Heart left ventricle (tissue), 16 donors: Measurements from ENCODE around the gene GAMT. TPM values are rescaled to one million over a fixed set of nuclear protein-coding genes. Genes with fewer than 3 reads are reported as not detected.

ENCODE experiments used
- ATAC-seq, 4 donors: fragments of 200-7000 bp; cut with Tn5 transposase; one replicate each; pipeline ENCODE4 v1.9.1; 2020 to 2022; ENCODE audit warnings: moderate library complexity in 4 of 4, mild to moderate bottlenecking in 3 of 4, moderate number of reproducible peaks in 1 of 4
- DNase-seq, 5 donors: peaks; one replicate each; pipeline ENCODE4 v3.0.0-alpha.2; 2020
- H3K27ac ChIP-seq, 12 donors: fragments of 200-600 bp; sonication (generic) in 4 of 12; one replicate each; pipeline versions ENCODE4 v1.5.0 to v1.8.0; 2016 to 2022; ENCODE audit warnings: mild to moderate bottlenecking in 2 of 12
- H3K27me3 ChIP-seq, 9 donors: fragments of 200-600 bp; sonication (generic) in 2 of 9; one replicate each; pipeline versions ENCODE4 v1.5.1 to v1.8.0; 2016 to 2022; ENCODE audit warnings: mild to moderate bottlenecking in 3 of 9
- H3K36me3 ChIP-seq, 9 donors: fragments of 200-600 bp; sonication (generic) in 2 of 9; one replicate each; pipeline versions ENCODE4 v1.5.0 to v1.8.0; 2018 to 2022; ENCODE audit warnings: mild to moderate bottlenecking in 2 of 9
- H3K4me1 ChIP-seq, 12 donors: fragments of 200-600 bp; sonication (generic) in 4 of 12; one replicate each; pipeline versions ENCODE4 v1.5.0 to v1.8.0; 2016 to 2022; ENCODE audit warnings: mild to moderate bottlenecking in 3 of 12
- H3K4me3 ChIP-seq, 12 donors: fragments of 200-600 bp; sonication (generic) in 4 of 12; one replicate each; pipeline versions ENCODE4 v1.5.0 to v1.8.0; 2017 to 2022; ENCODE audit warnings: mild to moderate bottlenecking in 9 of 12, moderate library complexity in 4 of 12
- H3K9me3 ChIP-seq, 12 donors: fragments of 200-600 bp; sonication (generic) in 4 of 12; one replicate each; pipeline versions ENCODE4 v1.5.0 to v1.8.0; 2016 to 2022; ENCODE audit warnings: mild to moderate bottlenecking in 1 of 12
- POLR2A ChIP-seq, 2 donors: fragments of 450-650 bp; IDR thresholded peaks; one replicate each; pipeline ENCODE4 v1.6.1; 2017; ENCODE audit warnings: antibody characterized with exemption in 2 of 2, mild to moderate bottlenecking in 2 of 2, moderate library complexity in 2 of 2
- WGBS, 4 donors: extraction: QIAGEN DNeasy Blood & Tissue Kit in 2 of 4; methylation state at CpG; one replicate each; pipeline versions ENCODE4 v1.1.5 to v1.1.7; 2013 to 2018; 5-methylcytosine and 5-hydroxymethylcytosine counted together
- intact Hi-C, 10 donors: fragments of 100-400 bp; cut with DNase I; formaldehyde crosslinking; loops; one replicate each; pipeline versions ENCODE4 v1.11.1 to v1.14.2; 2022
- polyA plus RNA-seq, 2 donors: library from polyadenylated mRNA; stranded (reverse); fragments of 200-250 nt; gene quantifications; one replicate each; pipeline ENCODE4 v1.2.3, GENCODE V29; 2013
- total RNA-seq, 9 donors: library from RNA; depleted of rRNA in 2 of 9; stranded (reverse); fragments of >200 nt in 2 of 9; fragmentation: NEBNext Ultra II Directional in 3 of 9; extraction: Animal tissue kit (Norgen Biotek cat#: 25700) in 3 of 9; gene quantifications; one replicate each; pipeline versions ENCODE4 v1.1.0 to v1.2.4, GENCODE V29; 2016 to 2023
- TF ChIP-seq, protein P1 (sequence below), 12 donors: fragments of 200-600 bp; sonication (generic) in 4 of 12; IDR thresholded peaks; one replicate each; pipeline versions ENCODE4 v1.5.0 to v1.8.0; 2018 to 2022; ENCODE audit warnings: antibody characterized with exemption in 12 of 12, mild to moderate bottlenecking in 5 of 12
- donor health status: ischemic (EF 13 %, LVEDD 7.1; RV severe dilation, severe dysfunction).
- donor health status: healthy with polysubstance abuse.
- donor health status: DM: no; HTN: yes; CAD: no.
- donor health status: DM: no; HTN: no; CAD: no.
- donor health status: ischemic (EF 25% LVEDD 6.9; RV normal size, moderate dysfunction).
- donor health status: ischemic (EF 25% LVEDD 5.7; RV mildly dilated, moderate dysfunction).
- donor health status: healthy.
- donor health status: DM: yes; HTN: yes; CAD: no.
- donor health status: ischemic (EF 35%, LVEDD 5.7; RV mildly dilated, moderate dysfunction).
- donor health status: nonischemic (EF 11% LVEDD 7.7; RV severe dilation, severe dysfunction).
- donor health status: DM: yes; HTN: yes; CAD: no.
- donor health status: PGD.
- donor health status: ischemic (EF 29% LVEDD 5.4; RV normal size, mild dysfunction).
- donor health status: nonischemic (EF 23%, LVEDD 6.1; RV moderate dilation, normal function).

Gene GAMT
- total and polyA plus RNA-seq, 11 donors = 21.9 to 180 (median 62.5) TPM

GRCh38 chr19:1357531-1358109, 43.7 kb downstream of the GAMT start:
- Histone ChIP-seq H3K4me3 (no peak overlapping the region), H3K36me3 (peaks cover 0 to 54% (median 40%) of the 10 kb centered on the region in 9 donors), H3K9me3 (no peaks in the 10 kb centered on the region), H3K27ac (no peak overlapping the region), H3K4me1 (peaks cover 5 to 49% (median 32%) of the 10 kb centered on the region in 12 donors), H3K27me3 (no peaks in the 10 kb centered on the region)
- intact Hi-C loops = loop anchor here in 4 of 10 donors (5.0 to 10.0 kb wide), 3 partner anchors 73 to 83 kb away; partner anchors contain the start of genes FAM174C (in 3 of the 4) and EFNA2 (in 1 of the 4)
- ATAC-seq (no peak), DNase-seq (peak in 1 of 5 donors; percentile 3)
- WGBS, 4 donors = 88 to 94% (median 91%) methylated on average over 24 of the region's 24 CpGs
- TF ChIP-seq, protein P1, sequence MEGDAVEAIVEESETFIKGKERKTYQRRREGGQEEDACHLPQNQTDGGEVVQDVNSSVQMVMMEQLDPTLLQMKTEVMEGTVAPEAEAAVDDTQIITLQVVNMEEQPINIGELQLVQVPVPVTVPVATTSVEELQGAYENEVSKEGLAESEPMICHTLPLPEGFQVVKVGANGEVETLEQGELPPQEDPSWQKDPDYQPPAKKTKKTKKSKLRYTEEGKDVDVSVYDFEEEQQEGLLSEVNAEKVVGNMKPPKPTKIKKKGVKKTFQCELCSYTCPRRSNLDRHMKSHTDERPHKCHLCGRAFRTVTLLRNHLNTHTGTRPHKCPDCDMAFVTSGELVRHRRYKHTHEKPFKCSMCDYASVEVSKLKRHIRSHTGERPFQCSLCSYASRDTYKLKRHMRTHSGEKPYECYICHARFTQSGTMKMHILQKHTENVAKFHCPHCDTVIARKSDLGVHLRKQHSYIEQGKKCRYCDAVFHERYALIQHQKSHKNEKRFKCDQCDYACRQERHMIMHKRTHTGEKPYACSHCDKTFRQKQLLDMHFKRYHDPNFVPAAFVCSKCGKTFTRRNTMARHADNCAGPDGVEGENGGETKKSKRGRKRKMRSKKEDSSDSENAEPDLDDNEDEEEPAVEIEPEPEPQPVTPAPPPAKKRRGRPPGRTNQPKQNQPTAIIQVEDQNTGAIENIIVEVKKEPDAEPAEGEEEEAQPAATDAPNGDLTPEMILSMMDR (IDR thresholded peaks at IDR 0.05) = no peak
- TF ChIP-seq POLR2A (IDR thresholded peaks at IDR 0.05) = no peak

- peaks cover 0 to 45% (median 33%) of the 10 kb centered on the region in 9 donors for H3K36me3 ChIP-seq
- DNase-seq (no peak), ATAC-seq (no peak)
- intact Hi-C loops = loop anchor here in 4 of 10 donors (5.0 to 10.0 kb wide), 3 partner anchors 72 to 82 kb away; partner anchors contain the start of genes FAM174C (in 3 of the 4) and EFNA2 (in 1 of the 4)
- H3K9me3 ChIP-seq = no peaks in the 10 kb centered on the region
- TF ChIP-seq, protein P1 (IDR thresholded peaks at IDR 0.05) = no peak
- no peak for TF ChIP-seq POLR2A (IDR thresholded peaks at IDR 0.05)
- H3K27me3 ChIP-seq = no peaks in the 10 kb centered on the region
- WGBS, 4 donors = 55 to 65% (median 59%) methylated on average over 3 of the region's 3 CpGs
- peak overlapping the region in 6 of 12 donors; percentile 56 to 100 (median 90) for H3K27ac ChIP-seq
- H3K4me3 ChIP-seq = peak overlapping the region in 3 of 12 donors; percentile 85 to 99 (median 88)
- peaks cover 5 to 37% (median 26%) of the 10 kb centered on the region in 12 donors for H3K4me1 ChIP-seq
Measured at GRCh38 chr19:1356508-1356865, 44.9 kb downstream of the GAMT start.

GRCh38 chr19:1355568-1356507, 45.5 kb downstream of the GAMT start:
- WGBS, 4 donors = 20 to 27% (median 25%) methylated on average over 32 of the region's 32 CpGs
- H3K4me3 ChIP-seq = peak overlapping the region; percentile 66 to 99 (median 88)
- ATAC-seq = no peak
- TF ChIP-seq, protein P1 (IDR thresholded peaks at IDR 0.05) = no peak
- TF ChIP-seq POLR2A (IDR thresholded peaks at IDR 0.05) = no peak
- DNase-seq = peak in 1 of 5 donors; percentile 39
- H3K9me3 ChIP-seq = no peaks in the 10 kb centered on the region
- intact Hi-C loops = loop anchor here in 4 of 10 donors (5.0 to 10.0 kb wide), 3 partner anchors 71 to 81 kb away; partner anchors contain the start of genes FAM174C (in 3 of the 4) and EFNA2 (in 1 of the 4)
- H3K27me3 ChIP-seq = no peaks in the 10 kb centered on the region
- H3K4me1 ChIP-seq = peaks cover 5 to 31% (median 20%) of the 10 kb centered on the region in 12 donors
- peaks cover 0 to 40% (median 33%) of the 10 kb centered on the region in 9 donors for H3K36me3 ChIP-seq
- peak overlapping the region in 10 of 12 donors; percentile 23 to 100 (median 90) for H3K27ac ChIP-seq
